Measurements from ENCODE around the gene PPFIA2.
A peak's percentile ranks its signal among the peaks of the same experiment; 100 is the strongest.

The PPFIA2 gene

DNA sequence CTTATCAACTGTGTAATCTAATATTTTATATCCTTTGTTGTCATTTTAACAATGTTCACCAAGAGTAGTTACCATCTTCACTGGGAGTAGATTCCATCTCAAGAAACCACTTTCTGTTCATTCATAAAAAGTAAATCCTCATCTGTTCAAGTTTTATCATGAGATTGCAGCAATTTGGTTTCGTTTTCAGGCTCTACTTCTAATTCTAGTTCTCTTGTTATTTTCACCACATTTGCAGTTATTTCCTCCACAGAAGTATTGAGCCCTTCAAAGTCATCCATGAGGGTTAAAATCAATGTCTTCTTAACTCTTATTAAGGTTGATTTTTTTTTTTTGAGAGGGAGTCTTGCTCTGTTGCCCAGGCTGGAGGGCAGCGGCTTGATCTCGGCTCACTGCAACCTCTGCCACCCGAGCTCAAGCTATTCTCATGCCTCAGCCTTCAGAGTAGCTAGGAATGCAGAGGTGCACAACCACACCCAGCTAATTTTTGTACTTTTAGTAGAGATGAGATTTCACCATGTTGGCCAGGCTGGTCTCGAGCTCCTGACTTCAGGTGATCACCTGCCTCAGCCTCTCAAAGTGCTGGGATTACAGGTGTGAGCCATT, 404.7 kb downstream of the PPFIA2 start:
- no peak for DNase-seq

DNA sequence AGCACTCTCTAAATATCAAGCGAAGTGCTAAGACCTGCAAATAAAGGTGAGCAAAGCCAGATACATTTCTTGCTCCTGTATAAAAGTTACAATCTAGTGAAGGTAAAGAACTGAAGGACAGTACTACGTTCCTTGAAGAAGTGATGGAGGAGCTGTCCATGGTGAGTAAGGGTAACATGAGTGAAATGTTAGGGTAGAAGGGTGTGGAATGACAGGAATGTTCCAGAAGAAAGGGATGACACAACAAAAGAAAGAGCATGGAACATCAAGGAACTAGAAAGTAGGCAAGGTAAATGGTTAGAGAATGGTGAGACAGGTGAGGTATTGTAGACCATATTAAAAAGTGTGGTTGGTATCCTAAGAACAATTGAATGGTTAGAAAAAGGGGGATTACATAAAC, 408.8 kb downstream of the PPFIA2 start:
- DNase-seq, result no peak

DNA sequence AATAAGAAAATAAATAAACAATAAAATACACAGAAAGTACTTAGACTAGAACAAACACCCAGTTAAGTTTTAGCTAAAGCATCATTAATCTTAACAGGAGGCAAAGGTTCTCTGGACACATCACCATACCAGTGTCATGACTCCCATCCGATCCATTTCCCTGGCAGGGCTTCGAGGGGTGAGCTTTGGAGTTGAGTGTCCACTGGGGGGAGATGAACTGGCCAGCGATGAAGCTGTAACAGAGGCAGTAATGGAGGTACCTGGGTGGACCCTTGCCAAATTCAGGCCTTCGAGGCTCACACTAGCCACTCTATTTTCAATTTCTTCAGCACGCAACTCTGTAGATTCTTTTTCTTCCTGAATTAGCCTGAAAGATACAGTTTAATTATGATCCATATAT, 411.7 kb downstream of the PPFIA2 start:
- no peak for DNase-seq

DNA sequence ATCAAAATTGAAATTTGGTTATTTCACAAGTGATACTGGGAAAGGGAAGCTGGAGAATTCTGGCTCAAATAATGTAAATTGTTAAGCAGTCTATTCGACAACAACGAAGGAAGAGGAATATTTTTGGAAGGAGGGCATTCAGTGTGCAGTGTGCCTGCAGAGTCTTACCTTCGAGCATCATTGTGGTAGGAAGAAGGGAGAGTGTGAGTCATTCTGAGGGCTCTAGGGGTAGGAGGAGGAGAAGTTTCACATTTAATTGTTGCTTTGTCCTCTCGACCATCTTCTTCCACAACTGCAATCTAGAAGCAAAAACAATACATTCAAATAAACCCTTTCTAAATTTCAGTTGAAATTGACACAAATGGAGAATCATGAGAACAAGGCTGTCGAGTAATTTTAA, 418.2 kb downstream of the PPFIA2 start:
- DNase-seq, result no peak

DNA sequence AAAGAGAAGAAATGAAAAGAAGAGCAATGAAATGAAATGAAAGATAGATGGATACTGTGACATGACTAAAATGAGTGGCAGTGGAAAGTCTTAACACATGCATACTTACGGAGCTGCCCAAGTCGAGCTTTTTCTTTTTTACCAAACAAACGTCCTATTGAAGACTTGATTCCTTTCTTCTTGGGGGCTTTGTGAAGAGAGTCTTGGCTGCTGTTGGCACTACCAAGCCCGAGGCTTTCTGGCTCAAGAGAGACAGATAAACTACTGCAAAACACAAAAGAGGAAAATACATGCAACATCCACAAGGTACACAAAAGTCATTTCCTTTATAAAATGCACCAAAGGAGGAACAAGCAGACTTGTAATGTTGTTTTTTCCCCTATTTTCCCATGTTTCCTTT, 420.1 kb downstream of the PPFIA2 start:
- DNase-seq, result no peak

DNA sequence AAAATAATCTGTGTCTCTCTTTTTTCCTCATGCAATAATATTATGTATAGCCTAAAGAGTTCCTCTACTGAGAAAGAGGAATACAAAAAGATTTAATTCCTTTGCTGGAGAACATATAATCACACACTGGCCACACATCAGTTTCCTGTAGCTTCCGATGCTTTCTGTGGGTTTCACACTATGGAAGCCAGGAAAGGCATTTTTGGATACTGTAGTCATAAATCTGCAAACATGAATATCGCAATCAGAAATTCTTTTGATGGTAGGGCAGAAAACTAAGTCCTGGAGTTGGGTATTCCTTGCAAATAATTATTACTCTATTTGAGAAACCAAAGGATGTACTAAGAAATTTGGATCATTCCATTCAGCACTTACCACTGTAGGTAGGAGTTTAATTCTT, 421.3 kb downstream of the PPFIA2 start:
- no peak for DNase-seq

DNA sequence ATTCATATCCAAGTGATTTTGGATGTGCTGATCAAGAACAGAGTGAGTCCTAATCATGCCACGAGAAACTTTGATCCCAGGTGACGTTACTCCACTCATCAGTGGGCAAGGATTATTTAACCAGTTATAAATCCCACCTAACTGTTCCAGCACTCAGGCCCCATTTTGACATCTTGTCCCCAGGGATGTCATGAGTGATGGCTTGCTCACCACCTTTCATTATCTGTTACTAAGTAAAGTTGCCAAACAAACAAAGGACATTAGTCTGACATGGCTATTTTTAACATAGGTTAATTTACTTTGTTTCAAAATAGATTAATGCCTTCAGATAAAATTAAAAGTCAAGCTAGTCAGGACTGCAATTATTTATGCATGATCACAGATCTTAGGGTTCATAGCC, 425.3 kb downstream of the PPFIA2 start:
- no peak for DNase-seq

DNA sequence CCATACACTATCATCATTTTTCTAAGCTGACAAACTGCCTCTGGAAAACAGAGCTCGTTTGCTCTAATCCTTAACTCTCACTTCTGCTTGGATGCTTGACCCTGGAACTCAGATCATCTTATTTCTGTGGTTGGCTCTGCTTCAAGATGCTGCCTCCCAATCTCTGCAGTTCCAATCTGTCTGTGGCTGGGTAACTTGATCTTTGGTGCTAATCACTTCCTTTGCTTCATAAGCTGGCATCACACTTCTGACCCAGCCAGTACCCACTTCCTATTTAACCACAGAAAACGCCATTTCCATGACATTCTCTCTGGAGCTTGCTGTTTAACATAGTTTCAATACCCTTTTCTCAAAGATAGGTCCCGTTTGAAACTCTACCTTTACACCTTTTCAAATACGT, 427.1 kb downstream of the PPFIA2 start:
- no peak for DNase-seq

DNA sequence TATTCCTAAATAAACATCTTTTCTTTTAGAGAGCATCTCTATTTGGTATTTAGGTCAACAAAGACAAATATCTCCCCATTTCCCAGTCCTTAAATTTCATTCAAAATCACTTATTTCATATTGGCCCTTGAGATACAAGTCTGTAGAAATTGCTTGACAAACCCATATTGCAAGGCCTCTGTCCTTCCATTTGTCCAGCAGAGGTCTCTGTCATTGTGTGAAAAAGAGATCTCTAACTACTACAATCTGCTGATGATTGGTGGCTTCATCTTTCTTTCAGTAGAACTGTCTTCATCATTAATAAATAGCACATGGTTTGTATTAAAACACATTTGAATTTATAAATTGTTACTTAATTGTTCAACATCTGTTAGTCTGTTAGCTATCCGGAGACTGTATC, 428.7 kb downstream of the PPFIA2 start:
- peak in 5 of 56 donors; percentile 3 to 50 (median 28) for DNase-seq

DNA sequence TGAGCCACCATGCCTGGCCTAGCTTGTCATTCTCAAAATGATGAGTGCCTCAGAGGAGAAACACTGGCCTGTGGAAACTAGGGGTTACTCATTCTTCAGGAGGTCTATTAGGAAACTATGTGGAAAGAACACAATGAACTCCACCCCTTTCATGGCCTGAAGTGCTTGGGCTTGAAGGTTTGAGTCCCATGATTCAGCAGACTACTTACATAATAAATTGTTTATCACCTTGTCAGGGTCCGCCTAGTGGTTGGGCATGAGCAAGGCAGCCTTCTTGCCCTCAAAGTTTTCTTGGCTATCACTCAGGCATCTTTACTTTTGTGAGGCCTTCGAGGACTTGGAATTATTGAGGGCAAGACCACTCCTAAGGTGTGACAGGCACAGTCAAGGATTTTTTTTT, 430.1 kb downstream of the PPFIA2 start:
- no peak for DNase-seq

DNA sequence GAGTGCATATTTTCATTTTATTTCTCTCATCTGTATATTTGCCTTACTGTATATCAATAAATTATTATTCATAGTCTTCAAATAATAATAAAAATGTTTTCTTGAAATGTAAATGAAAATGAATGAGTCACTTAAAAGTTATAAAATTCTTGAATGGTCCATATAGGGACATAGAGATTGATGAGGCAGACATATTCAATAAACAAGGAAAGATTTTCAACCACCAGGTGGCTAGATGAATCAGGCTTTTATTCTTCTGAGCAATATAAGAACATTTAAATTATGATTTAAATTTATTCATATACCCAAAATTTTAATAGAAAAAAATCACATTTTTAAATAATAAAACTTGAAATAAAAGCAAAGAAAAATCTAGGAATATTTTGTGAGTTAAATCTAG, 431.7 kb downstream of the PPFIA2 start:
- no peak for DNase-seq

DNA sequence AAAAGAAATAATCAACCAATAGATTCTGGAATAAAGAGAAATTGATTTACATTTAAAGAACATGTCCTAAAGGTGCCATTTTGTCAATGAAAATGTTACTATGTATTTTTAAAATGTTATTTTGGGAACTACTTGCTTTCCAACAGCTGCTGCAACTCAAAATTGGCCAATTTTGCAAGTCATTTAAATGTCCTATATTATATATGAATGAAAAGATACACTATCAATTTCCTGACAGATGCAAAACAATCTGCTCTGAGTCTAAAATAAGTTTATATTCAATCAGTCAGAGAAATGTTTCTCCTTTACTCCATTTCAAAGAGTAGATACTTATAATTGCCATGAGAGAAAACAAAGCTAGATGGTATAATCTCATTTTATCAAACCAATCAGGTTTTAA, 434.1 kb downstream of the PPFIA2 start:
- no peak for DNase-seq

DNA sequence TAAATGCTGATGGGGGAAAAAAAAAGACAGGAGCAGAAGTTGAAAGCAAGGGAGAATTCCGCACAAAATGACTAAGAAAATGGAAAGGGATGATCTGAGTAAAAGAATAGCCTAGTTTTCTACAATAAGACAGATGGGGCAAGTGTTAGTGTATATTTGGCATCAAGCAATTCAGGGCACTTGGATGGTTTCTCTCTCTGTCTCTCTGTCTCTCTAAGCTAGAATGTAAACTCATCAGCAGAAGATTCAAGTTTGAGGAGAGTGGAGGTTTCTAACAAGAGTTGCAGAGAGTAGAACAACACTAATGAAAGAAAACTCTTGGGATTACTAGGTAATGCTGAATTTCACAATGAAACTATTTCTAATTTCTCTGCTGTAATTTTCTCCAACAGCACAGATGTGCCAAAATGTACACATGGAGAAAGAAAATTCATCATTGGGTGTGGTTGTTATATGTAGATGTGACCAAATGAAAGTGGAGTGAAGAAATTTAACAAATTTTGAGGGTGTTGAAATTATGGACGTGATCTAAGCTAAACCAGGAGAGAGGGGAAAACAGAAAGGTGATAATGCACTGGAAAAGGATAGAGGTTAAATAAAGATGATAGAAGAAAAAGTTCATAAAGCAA, 444.1 kb downstream of the PPFIA2 start:
- DNase-seq, result no peak

DNA sequence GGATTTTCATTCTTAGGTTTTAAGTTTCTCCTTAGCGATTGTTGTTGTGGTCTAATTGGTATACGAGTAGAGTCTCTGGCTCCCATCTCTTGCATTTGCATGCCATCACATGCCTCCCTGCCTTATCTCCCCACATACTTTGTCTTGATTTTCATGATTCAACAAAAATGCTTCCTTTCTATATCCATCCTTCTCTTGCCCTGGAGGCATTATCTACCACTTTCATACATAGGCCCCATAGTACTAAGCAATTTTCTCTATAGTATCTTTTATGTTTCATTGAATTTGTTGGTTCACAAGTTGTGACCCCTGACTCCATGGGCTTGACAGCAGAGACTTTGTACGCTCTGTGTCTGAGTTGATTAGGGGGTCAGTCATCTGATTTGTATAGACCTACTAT, 455.2 kb downstream of the PPFIA2 start:
- no peak for DNase-seq

DNA sequence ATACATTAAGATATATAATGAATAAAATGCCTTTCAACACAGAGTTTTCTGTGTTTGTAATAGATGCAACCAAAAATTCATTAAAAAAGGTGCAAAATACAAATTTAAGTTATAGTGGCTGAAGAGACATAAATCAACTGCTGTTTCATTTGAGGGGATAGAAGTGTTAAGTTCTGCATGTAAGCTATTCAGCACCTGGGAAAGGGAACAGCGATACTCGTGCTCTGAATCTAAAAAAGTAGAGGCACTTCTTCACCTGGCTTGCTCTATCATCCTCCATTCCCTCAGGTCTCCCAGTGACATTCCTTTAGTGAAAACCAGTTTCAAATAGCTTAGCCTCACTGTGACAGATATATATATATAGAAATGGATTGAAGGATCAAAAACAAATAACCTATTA, 458.7 kb downstream of the PPFIA2 start:
- no peak for DNase-seq

DNA sequence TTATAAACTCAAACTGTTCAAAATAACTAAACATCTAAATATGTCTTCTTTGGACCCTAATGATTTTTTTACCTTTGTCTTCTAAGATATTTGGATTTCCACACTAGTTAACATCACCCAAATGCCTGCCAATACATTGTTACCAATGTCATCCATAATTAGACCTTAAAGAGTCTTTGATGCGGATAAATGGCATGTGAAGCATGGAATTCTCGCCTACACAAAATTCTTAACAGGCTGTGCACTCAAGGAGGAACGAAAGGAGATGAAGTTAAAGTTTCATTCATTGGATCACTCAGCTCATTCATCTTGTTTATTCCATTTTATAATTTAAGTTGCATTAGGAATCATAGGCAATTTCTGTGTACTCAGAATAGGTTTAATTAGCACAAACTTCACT, 461.5 kb downstream of the PPFIA2 start:
- no peak for DNase-seq

DNA sequence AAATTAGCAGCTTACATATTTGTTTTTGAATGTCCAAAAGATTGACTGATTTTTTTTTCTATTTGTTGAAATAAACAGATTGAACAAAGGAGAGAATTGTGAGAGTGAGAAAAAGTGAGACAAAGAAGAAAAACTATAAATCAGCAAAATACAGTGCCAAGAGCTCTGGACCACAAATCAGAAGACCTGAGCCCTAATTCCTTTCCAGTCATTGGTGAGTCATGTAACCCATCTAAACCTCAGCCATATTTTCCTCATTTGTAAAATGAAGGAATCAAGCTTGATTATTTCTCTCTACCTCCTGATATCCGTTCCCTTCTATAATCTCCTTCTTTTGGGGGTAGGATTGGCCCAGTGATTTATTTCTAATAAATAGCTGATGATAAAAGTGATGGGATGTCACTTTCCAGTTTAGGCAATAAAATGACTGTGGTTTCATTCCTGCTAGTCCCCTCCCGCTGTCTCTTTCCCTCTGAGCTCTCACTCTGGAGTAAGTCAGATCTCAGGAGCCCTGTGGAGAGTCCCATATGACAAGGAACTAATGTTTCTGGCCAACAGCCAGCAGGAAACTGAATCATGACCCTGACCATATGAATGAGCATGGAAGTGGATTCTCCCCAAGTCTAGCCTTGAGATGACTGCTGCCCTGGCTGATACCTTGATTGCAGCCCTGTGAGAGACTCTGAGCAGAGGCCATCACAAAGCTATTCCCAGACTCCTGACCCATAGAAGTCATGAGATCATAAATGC, 462.4 kb downstream of the PPFIA2 start:
- DNase-seq, result peak in 1 of 56 donors; percentile 4

DNA sequence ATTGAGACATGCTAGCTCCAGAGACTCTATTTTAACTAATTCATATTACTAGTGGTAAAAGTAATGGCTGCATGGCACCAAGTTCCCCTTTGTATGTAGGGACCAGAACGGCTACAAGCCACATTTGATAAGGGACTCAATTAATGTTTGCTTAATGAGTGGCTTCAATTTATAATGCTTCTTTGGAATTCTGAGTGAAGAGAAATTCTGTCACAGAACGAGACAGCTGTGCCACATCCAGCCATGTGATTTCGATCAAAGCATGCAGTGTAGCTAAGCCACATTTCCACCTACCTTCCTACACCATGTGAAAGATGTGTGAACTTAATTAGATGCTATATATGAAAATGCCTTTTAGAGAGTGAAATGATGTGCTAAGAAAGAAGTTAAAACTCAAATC, 463.9 kb downstream of the PPFIA2 start:
- DNase-seq, result peak in 6 of 56 donors; percentile 2 to 31 (median 19)

DNA sequence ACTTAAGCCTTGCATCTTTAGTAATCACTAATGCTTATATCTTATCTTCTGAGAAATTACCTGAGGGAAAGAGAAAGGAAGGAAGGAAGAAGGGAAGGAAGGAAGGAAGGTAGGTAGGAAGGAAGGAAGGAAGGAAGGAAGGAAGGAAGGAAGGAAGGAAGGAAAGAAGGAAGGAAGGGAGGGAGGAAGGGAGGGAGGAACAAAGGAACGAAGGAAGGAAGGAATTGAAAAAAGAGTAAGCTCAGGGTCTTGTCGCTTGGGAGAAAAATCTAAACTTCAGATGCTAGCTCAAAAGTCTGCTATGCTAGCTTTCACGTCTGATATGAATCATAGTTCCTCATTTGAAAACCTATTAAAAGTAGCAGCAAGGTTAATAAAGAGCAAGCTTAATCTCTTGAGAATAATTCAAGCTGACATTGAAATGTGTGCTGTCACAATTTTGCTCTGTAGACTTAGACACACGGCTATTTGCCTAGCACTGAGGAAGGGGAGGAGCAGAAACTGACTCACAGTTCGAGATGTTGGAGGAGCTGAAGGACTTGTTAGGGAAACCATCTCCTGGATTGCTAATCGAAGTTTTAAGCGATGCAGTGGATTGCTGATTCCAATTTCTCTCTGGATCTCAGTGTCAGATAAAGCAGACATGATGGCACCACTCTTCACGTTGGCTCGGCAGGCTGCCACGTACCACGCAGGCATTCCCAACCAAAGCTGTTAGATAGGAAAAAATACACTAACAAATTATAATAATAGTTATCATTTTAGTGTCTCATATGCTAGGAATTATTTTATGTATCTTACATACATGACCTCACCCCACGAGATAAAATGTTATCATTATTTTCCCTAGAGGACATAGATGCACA, 464.6 kb downstream of the PPFIA2 start:
- DNase-seq, result peak in 6 of 56 donors; percentile 1 to 9 (median 8)

DNA sequence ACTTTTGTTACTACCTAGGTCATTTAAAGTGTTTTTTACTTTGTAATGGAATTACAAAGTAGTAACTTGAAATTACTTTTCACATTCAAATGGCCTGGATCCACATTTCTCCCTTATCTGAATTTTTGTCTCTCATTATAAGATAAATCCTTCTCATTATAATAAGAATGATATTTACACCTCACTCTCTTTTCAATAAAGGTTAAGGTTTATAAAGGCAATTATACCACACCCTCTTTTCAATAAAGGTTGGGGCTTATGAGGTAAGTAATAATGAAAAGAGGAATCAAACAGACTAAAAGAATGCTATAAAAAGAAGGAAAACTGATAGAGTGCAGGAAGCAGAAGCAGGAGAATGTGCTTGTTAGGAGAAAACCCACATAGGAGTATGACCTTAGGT, 470.5 kb downstream of the PPFIA2 start:
- no peak for DNase-seq

DNA sequence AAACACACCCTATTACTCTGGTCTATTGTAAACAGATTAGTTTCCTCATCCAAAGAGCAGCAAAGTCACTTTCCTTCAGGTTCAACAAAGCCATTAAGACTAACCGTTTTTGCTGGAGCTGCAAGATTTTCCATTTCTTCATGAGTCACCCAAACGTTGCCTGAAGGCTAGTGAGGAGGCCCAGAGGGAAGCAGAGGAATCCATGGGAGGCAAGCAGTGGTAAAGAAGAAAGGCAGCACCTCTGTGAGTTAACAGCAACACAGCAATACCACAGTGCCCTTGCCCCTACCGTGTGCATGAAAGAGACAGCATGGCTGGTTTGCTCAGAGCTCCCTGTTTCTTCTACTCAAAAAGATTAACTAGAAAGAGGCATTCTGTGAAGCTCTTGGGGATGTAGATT, 475.0 kb downstream of the PPFIA2 start:
- DNase-seq, result no peak
